Measurements from ENCODE around the gene MAP2K2.

DNA sequence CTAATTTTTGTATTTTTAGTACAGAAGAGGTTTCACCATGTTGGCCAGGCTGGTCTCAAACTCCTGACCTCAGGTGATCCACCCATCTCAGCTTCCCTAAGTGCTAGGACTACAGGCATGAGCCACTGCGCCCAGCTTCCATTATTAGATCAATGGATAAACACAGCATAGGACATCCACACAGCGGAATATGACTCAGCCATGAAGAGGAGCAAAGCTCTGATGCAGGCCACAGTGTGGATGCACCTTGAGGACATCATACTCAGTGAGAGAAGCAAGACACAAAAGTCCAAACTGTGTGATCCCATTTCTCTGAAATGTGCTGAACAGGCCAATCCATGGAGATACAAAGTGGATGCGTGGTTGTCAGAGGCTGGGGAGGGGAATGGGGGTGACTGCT, 52.3 kb downstream of the MAP2K2 start:
- TF ChIP-seq, protein P1, sequence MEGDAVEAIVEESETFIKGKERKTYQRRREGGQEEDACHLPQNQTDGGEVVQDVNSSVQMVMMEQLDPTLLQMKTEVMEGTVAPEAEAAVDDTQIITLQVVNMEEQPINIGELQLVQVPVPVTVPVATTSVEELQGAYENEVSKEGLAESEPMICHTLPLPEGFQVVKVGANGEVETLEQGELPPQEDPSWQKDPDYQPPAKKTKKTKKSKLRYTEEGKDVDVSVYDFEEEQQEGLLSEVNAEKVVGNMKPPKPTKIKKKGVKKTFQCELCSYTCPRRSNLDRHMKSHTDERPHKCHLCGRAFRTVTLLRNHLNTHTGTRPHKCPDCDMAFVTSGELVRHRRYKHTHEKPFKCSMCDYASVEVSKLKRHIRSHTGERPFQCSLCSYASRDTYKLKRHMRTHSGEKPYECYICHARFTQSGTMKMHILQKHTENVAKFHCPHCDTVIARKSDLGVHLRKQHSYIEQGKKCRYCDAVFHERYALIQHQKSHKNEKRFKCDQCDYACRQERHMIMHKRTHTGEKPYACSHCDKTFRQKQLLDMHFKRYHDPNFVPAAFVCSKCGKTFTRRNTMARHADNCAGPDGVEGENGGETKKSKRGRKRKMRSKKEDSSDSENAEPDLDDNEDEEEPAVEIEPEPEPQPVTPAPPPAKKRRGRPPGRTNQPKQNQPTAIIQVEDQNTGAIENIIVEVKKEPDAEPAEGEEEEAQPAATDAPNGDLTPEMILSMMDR (IDR thresholded peaks at IDR 0.05), result no peak
- no peak for TF ChIP-seq EP300 (IDR thresholded peaks at IDR 0.05)
